GM12878 (cell line): ENCODE measurements around the gene TEX2. TPM values are rescaled to one million over a fixed set of nuclear protein-coding genes. Genes with fewer than 3 reads are reported as not detected.

ENCODE experiments used
- ATAC-seq: fragments of 200-7000 bp; cut with Tn5 transposase; 3 replicates; pipeline ENCODE4 v1.9.1; 2020; ENCODE audit warnings: mild to moderate bottlenecking, moderate library complexity
- BruUV-seq: library from RNA; stranded (reverse); fragments of 400-500 nt; replicated peaks from 2 replicates; lab custom pipeline; 2021; lab: Mats Ljungman, UMichigan
- CTCF ChIA-PET: fragments of 300-600 bp; sonication (Branson Sonifier 250); formaldehyde crosslinking; extraction: SDS; loops from one replicate; lab custom pipeline; 2021; ENCODE audit warnings: inconsistent platforms; lab: Yijun Ruan, JAX
- POLR2A ChIA-PET: fragments of 350-600 bp; formaldehyde crosslinking; extraction: SDS; loops from one replicate; lab custom pipeline; 2021; ENCODE audit warnings: inconsistent platforms; lab: Charles Lee
- RAD21 ChIA-PET: fragments of 300-600 bp; sonication (Branson Sonifier 250); formaldehyde crosslinking; loops from one replicate; lab custom pipeline; 2023; ENCODE audit warnings: antibody characterized with exemption; ENCODE audit not compliant: unreplicated experiment; lab: Charles Lee
- SMC1A ChIA-PET: fragments of 300-600 bp; sonication (Branson Sonifier 250); formaldehyde crosslinking; loops from one replicate; lab custom pipeline; 2023; ENCODE audit not compliant: unreplicated experiment, uncharacterized antibody; lab: Charles Lee
- DNase-seq: peaks from one replicate; pipeline ENCODE4 v3.0.0-alpha.2; 2011; ENCODE audit warnings: low read depth, low spot score
- FAIRE-seq: peaks from 3 replicates; lab custom pipeline; 2011; peaks lifted over from hg19 to GRCh38; lab: Jason Lieb, UNC
- H2AFZ ChIP-seq: 2 replicates; pipeline ENCODE4 v1.6.0; 2011; ENCODE audit warnings: low read depth, low read length, control low read depth; ENCODE audit not compliant: control insufficient read depth
- H3K27ac ChIP-seq: 2 replicates; pipeline ENCODE4 v1.5.1; 2011; ENCODE audit warnings: control low read depth; ENCODE audit not compliant: control insufficient read depth, insufficient read depth
- H3K27me3 ChIP-seq, 2 experiments: replicated peaks in 1 of 2; 2 replicates each; pipeline versions ENCODE4 v1.6.0 to v1.6.1; 2011; ENCODE audit warnings: low read length in 1 of 2; ENCODE audit not compliant: control insufficient read depth in 2 of 2, insufficient read depth in 2 of 2
- H3K36me3 ChIP-seq, 2 experiments: 2 replicates each; pipeline ENCODE4 v1.5.1; 2011; ENCODE audit warnings: low read length in 1 of 2; ENCODE audit not compliant: control insufficient read depth in 2 of 2, insufficient read depth in 2 of 2
- H3K4me1 ChIP-seq: 2 replicates; pipeline ENCODE4 v1.6.1; 2011; ENCODE audit warnings: mild to moderate bottlenecking, low read length, moderate library complexity, mixed read lengths; ENCODE audit not compliant: control insufficient read depth, insufficient read depth
- H3K4me2 ChIP-seq: 2 replicates; pipeline ENCODE4 v1.6.0; 2011; ENCODE audit warnings: control low read depth; ENCODE audit not compliant: control insufficient read depth, insufficient read depth
- H3K4me3 ChIP-seq: fragments of 200-600 bp; sonication (generic); 2 replicates; pipeline ENCODE4 v1.5.1; 2016
- H3K79me2 ChIP-seq: 2 replicates; pipeline ENCODE4 v1.6.0; 2011; ENCODE audit warnings: low read length; ENCODE audit not compliant: control insufficient read depth, insufficient read depth
- H3K9ac ChIP-seq: 2 replicates; pipeline ENCODE4 v1.8.0; 2011; ENCODE audit warnings: low read length, control low read depth, mixed read lengths; ENCODE audit not compliant: control insufficient read depth, insufficient read depth
- H3K9me3 ChIP-seq: replicated peaks from 3 replicates; pipeline ENCODE4 v1.5.1; 2011; ENCODE audit warnings: mild to moderate bottlenecking, low read length; ENCODE audit not compliant: control insufficient read depth, insufficient read depth
- H4K20me1 ChIP-seq: 2 replicates; pipeline ENCODE4 v1.6.0; 2011; ENCODE audit not compliant: control insufficient read depth, insufficient read depth
- CREM ChIP-seq: IDR thresholded peaks from 2 replicates; pipeline ENCODE4 v1.6.1; 2014; ENCODE audit warnings: antibody characterized with exemption, low read depth
- GABPA ChIP-seq: IDR thresholded peaks from 2 replicates; pipeline ENCODE4 v1.6.1; 2014; ENCODE audit warnings: antibody characterized with exemption, low read depth, mild to moderate bottlenecking, inconsistent platforms
- MTA2 ChIP-seq: fragments of 450-650 bp; IDR thresholded peaks from 2 replicates; pipeline ENCODE4 v1.6.1; 2016; ENCODE audit warnings: low read depth, mild to moderate bottlenecking, moderate library complexity
- MXI1 ChIP-seq: fragments of 150-350 bp; IDR thresholded peaks from 2 replicates; pipeline ENCODE4 v1.6.1; 2011; ENCODE audit warnings: low read depth, mild to moderate bottlenecking, inconsistent platforms, low read length, improper control_type of control experiment
- MYB ChIP-seq: fragments of 150-350 bp; IDR thresholded peaks from 2 replicates; pipeline ENCODE4 v1.6.1; 2014; ENCODE audit warnings: mild to moderate bottlenecking, low read depth, low read length, borderline replicate concordance
- NFYB ChIP-seq: IDR thresholded peaks from 2 replicates; pipeline ENCODE4 v1.6.1; 2011; ENCODE audit warnings: low read depth, mild to moderate bottlenecking, low read length, improper control_type of control experiment, moderate library complexity; ENCODE audit not compliant: insufficient read depth
- NR2C1 ChIP-seq: fragments of 450-650 bp; IDR thresholded peaks from 2 replicates; pipeline ENCODE4 v1.6.1; 2017; ENCODE audit warnings: antibody characterized with exemption, mild to moderate bottlenecking, moderate library complexity
- POLR2A ChIP-seq: IDR thresholded peaks from 2 replicates; pipeline ENCODE4 v1.6.1; 2011; ENCODE audit warnings: low read depth, mild to moderate bottlenecking, low read length
- POU2F2 ChIP-seq: IDR thresholded peaks from 3 replicates; pipeline ENCODE4 v1.6.1; 2011; ENCODE audit warnings: low read depth, mild to moderate bottlenecking, low read length, borderline replicate concordance
- SP1 ChIP-seq: IDR thresholded peaks from one replicate; pipeline ENCODE4 v1.6.1; 2011; ENCODE audit warnings: low read depth, low read length
- WGBS: methylation state at CpG from one replicate; pipeline ENCODE4 v1.1.6; 2016; ENCODE audit warnings: low lambda C conversion rate; ENCODE audit not compliant: insufficient replicate concordance, insufficient coverage; ENCODE audit errors: missing lambda C conversion rate; 5-methylcytosine and 5-hydroxymethylcytosine counted together
- in situ Hi-C: fragments of 300-500 bp; cut with MboI; formaldehyde crosslinking; loops from 9 replicates; pipeline ENCODE4 v1.14.3; 2018; ENCODE audit warnings: mixed read lengths
- intact Hi-C: fragments of 100-400 bp; cut with micrococcal nuclease; formaldehyde crosslinking; loops from one replicate; pipeline ENCODE4 v1.14.2; 2022; ENCODE audit not compliant: unreplicated experiment
- polyA plus RNA-seq, 11 experiments: library from polyadenylated mRNA; depleted of rRNA in 4 of 11; unstranded in 6 of 11; stranded (reverse) in 5 of 11; fragments of >200 nt; fragmentation: Nextera tagmentation in 4 of 11; fragmentation: Illumina TruSeq in 1 of 11; extraction: Ambion mirVana in 4 of 11; extraction: Trizol in 1 of 11; gene quantifications; 1 replicate in 1 of 11; 2 replicates in 10 of 11; pipeline versions ENCODE4 v1.2.1 to v1.2.3, GENCODE V29; 2011 to 2016; ENCODE audit warnings: inconsistent platforms in 2 of 11, missing spikeins in 2 of 11, low read depth in 1 of 11
- total RNA-seq, 4 experiments: library from RNA; depleted of rRNA in 3 of 4; stranded (reverse); fragments of >200 nt in 3 of 4; fragmentation: Illumina TruSeq in 1 of 4; extraction: Trizol in 1 of 4; gene quantifications; 2 replicates each; pipeline versions ENCODE4 v1.2.1 to v1.2.3, GENCODE V29; 2013 to 2021
- TF ChIP-seq, protein P1 (sequence below): IDR thresholded peaks from 2 replicates; pipeline ENCODE4 v1.6.1; 2012; ENCODE audit warnings: low read depth, low read length, improper control_type of control experiment
- TF ChIP-seq, protein P2 (sequence below): fragments of 150-350 bp; IDR thresholded peaks from 2 replicates; pipeline ENCODE4 v1.6.1; 2014; ENCODE audit warnings: mild to moderate bottlenecking, low read depth, low read length

The TEX2 gene
- total and polyA plus RNA-seq, 10 of the 15 experiments (the other 5 are each of a cell fraction or from before 2014, with no cell fraction given): 3.8 to 19.9 (median 15.8) TPM

DNA sequence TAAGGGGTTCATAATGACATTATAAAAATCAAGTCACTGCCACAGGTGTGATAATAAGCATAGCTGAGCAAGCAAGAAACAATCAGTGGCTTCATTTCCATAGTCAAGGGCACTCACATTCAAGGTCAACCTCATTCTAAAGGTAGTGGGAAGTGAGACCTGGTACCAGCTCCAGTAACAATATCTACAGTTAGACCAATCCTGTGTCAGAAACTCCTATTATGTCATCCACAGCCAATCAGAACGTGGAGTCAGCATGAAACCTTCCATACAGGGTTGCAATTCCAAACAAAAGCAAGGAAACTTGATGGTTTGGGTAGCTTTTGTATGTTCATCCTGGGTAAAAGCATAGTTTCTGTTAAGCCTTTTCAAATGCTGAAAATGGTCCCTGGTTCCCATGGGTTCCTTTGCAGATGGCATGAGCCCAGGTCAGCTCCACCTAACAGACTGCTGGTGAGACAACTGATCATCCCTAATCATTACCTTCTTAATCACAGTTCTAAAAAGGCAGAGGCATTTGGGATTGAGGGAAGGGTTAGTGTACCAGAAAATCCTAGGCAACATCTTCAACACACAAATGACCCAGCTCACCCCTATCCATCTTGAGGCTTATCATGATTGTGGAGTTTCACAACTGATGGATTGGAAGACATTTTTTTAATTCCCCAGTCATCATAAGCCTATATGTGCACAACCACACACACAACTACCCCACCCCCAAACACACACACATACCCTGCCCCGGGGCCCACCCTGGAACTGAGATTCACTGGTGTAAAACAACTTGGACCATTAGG lies 30.4 kb downstream of the TEX2 start:
- H3K9me3 ChIP-seq: no peaks in the 10 kb centered on the region
- intact Hi-C loops: no loop called here
- H3K27me3 ChIP-seq: no peaks in the 10 kb centered on the region
- H4K20me1 ChIP-seq: no peaks in the 10 kb centered on the region
- H3K4me3 ChIP-seq: no peak overlapping the region
- H3K4me2 ChIP-seq: no peak overlapping the region
- no TSS peak for BruUV-seq
- ATAC-seq (no peak), DNase-seq (no peak), FAIRE-seq (no peak)
- H3K4me1 ChIP-seq: no peaks in the 10 kb centered on the region
- WGBS: 88% methylated on average over 2 of the region's 2 CpGs
- RAD21 ChIA-PET: no interaction called here
- SMC1A ChIA-PET: interaction anchor here (1.6 kb wide), 1 partner anchor 15 kb away, joined by 5 read pairs; no protein-coding TSS in a partner anchor
- H3K9ac ChIP-seq: no peak overlapping the region
- no peaks in the 10 kb centered on the region for H3K79me2 ChIP-seq
- CTCF ChIA-PET: interaction anchor here (1.2 kb wide), 1 partner anchor 50 kb away, joined by 4 read pairs; no protein-coding TSS in a partner anchor
- no peak overlapping the region for H3K27ac ChIP-seq
- in situ Hi-C loops: no loop called here
- H2AFZ ChIP-seq: no peak overlapping the region
- POLR2A ChIA-PET: interaction anchor here (0.7 kb wide), 1 partner anchor 15 kb away, joined by 8 read pairs; no protein-coding TSS in a partner anchor
- peak; percentile 47; the same call in 1 of the 2 replicates for TF ChIP-seq NFYB
- TF ChIP-seq, protein P1, sequence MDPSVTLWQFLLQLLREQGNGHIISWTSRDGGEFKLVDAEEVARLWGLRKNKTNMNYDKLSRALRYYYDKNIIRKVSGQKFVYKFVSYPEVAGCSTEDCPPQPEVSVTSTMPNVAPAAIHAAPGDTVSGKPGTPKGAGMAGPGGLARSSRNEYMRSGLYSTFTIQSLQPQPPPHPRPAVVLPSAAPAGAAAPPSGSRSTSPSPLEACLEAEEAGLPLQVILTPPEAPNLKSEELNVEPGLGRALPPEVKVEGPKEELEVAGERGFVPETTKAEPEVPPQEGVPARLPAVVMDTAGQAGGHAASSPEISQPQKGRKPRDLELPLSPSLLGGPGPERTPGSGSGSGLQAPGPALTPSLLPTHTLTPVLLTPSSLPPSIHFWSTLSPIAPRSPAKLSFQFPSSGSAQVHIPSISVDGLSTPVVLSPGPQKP: no peak
- TF ChIP-seq, all 136 proteins: peak for 1
- H3K36me3 ChIP-seq: peaks cover 0 to 3% of the 10 kb centered on the region in 2 experiments; a peak in 1 of 4 replicates

DNA sequence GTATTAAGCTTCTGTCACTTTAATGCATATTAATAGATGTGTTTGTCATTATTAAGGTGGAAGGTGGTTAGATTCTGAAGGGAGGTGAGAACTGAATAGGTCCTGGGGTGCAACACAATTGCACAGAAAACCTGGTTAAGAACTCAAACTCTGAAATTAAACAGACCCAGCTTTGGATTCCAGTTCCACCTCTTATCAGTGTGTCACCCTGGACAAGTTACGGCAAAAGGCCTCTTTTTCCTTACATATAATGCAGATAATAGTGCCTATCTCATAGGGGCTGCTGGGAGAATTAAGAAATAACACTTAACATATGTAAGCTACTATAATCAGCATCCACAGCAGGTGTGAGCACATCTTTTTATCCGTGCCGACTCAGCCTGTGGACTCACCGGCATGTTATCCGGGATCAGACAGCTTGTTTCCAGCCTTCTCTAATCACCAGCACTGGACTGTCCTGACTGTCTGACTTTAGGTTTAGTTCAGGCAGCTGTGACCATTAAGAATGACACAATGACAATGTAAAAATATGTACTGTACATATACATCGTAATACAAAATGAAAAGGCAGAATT lies 31.4 kb downstream of the TEX2 start:
- no peaks in the 10 kb centered on the region for H3K79me2 ChIP-seq
- no peak overlapping the region for H3K27ac ChIP-seq
- ChIA-PET POLR2A (no interaction called here), RAD21 (no interaction called here), SMC1A (interaction anchor here (1.6 kb wide), 1 partner anchor 14 kb away, joined by 5 read pairs; no protein-coding TSS in a partner anchor), CTCF (interaction anchor here (1.2 kb wide), 1 partner anchor 51 kb away, joined by 4 read pairs; no protein-coding TSS in a partner anchor)
- H4K20me1 ChIP-seq: no peaks in the 10 kb centered on the region
- intact Hi-C loops: no loop called here
- no peak for ATAC-seq
- WGBS: 98% methylated on average over 6 of the region's 6 CpGs
- H3K9me3 ChIP-seq: no peaks in the 10 kb centered on the region
- no peaks in the 10 kb centered on the region for H3K4me1 ChIP-seq
- no TSS peak for BruUV-seq
- H3K4me3 ChIP-seq: no peak overlapping the region
- peaks cover 0 to 3% of the 10 kb centered on the region in 2 experiments; a peak in 1 of 4 replicates for H3K36me3 ChIP-seq
- H3K9ac ChIP-seq: no peak overlapping the region
- H3K27me3 ChIP-seq: no peaks in the 10 kb centered on the region
- no peak overlapping the region for H2AFZ ChIP-seq
- no peak for FAIRE-seq
- no peak for DNase-seq
- H3K4me2 ChIP-seq: no peak overlapping the region
- in situ Hi-C loops: no loop called here
- TF ChIP-seq POLR2A: no peak
- TF ChIP-seq CREM: no peak
- TF ChIP-seq POU2F2: no peak
- TF ChIP-seq, protein P2, sequence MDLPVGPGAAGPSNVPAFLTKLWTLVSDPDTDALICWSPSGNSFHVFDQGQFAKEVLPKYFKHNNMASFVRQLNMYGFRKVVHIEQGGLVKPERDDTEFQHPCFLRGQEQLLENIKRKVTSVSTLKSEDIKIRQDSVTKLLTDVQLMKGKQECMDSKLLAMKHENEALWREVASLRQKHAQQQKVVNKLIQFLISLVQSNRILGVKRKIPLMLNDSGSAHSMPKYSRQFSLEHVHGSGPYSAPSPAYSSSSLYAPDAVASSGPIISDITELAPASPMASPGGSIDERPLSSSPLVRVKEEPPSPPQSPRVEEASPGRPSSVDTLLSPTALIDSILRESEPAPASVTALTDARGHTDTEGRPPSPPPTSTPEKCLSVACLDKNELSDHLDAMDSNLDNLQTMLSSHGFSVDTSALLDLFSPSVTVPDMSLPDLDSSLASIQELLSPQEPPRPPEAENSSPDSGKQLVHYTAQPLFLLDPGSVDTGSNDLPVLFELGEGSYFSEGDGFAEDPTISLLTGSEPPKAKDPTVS: no peak
- TF ChIP-seq SP1: no peak
- TF ChIP-seq MYB: no peak
- no peak for TF ChIP-seq GABPA
- TF ChIP-seq NR2C1: no peak
- TF ChIP-seq MTA2: no peak
- no peak for TF ChIP-seq MXI1
